NB4 (cell line): ENCODE data around the gene RIC1.

Source experiments
- DNase-seq: peaks from one replicate; pipeline ENCODE4 v3.0.0; 2010; ENCODE audit warnings: low read depth
- H3K4me3 ChIP-seq: one replicate; pipeline ENCODE4 v1.5.1; 2011; ENCODE audit warnings: mild to moderate bottlenecking, low read depth, low read length, moderate library complexity
- MYC ChIP-seq: IDR thresholded peaks from 2 replicates; pipeline ENCODE4 v1.6.1; 2011; ENCODE audit warnings: low read depth, low read length
- POLR2A ChIP-seq: IDR thresholded peaks from 2 replicates; pipeline ENCODE4 v1.6.1; 2011; ENCODE audit warnings: mild to moderate bottlenecking; ENCODE audit not compliant: insufficient read length; ENCODE audit errors: extremely low read depth
- TF ChIP-seq, protein P1 (sequence below): IDR thresholded peaks from one replicate; pipeline ENCODE4 v1.5.1; 2012; ENCODE audit warnings: low read depth, low read length
- TF ChIP-seq, protein P2 (sequence below): IDR thresholded peaks from 2 replicates; pipeline ENCODE4 v1.6.1; 2011; ENCODE audit warnings: low read depth, low read length

The RIC1 gene

DNA sequence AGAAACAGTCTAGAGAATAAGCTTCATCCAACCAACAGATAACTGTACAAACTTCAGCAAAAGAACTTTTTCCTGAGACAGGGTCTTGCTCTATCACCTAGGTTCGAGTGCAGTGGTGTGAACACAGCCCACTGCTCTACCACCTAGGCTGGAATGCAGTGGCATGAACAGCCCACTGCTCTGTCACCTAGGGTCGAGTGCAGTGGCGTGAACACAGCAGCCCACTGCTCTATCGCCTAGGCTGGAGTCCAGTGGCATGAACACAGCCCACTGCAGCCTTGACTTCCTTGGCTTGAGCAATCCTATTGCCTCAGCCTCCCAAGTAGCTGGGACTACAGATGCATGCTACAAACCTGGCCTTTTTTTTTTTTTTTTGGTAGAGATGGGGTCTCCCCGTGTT, 160.6 kb downstream of the RIC1 start:
- H3K4me3 ChIP-seq: no peak overlapping the region
- TF ChIP-seq, protein P1, sequence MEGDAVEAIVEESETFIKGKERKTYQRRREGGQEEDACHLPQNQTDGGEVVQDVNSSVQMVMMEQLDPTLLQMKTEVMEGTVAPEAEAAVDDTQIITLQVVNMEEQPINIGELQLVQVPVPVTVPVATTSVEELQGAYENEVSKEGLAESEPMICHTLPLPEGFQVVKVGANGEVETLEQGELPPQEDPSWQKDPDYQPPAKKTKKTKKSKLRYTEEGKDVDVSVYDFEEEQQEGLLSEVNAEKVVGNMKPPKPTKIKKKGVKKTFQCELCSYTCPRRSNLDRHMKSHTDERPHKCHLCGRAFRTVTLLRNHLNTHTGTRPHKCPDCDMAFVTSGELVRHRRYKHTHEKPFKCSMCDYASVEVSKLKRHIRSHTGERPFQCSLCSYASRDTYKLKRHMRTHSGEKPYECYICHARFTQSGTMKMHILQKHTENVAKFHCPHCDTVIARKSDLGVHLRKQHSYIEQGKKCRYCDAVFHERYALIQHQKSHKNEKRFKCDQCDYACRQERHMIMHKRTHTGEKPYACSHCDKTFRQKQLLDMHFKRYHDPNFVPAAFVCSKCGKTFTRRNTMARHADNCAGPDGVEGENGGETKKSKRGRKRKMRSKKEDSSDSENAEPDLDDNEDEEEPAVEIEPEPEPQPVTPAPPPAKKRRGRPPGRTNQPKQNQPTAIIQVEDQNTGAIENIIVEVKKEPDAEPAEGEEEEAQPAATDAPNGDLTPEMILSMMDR: no peak
- no peak for TF ChIP-seq MYC
- TF ChIP-seq, protein P2, sequence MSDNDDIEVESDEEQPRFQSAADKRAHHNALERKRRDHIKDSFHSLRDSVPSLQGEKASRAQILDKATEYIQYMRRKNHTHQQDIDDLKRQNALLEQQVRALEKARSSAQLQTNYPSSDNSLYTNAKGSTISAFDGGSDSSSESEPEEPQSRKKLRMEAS: no peak
- no peak for TF ChIP-seq POLR2A
- peak; percentile 44 for DNase-seq

DNA sequence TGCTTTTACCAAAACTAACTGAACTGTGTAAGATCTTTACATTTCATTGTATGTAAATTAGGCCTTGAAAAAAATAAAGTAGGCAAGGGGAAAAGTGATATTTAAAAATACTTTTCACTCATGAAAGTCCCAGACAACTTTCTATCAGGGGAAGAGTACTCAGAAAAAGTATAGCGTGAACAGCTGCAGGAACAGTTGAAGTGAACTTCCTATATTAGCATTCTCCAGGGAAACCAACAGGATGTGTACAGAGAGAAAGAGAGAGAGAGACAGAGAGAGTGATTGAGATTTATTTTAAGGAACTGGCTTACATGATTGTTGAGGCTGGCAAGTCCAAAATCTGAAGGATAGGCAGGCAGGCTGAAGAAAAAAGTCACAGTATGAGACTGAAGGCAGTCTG, 162.0 kb downstream of the RIC1 start:
- peak; percentile 49 for DNase-seq
- no peak overlapping the region for H3K4me3 ChIP-seq
- TF ChIP-seq POLR2A: no peak
- TF ChIP-seq, protein P1: no peak
- TF ChIP-seq, protein P2: no peak
- no peak for TF ChIP-seq MYC

DNA sequence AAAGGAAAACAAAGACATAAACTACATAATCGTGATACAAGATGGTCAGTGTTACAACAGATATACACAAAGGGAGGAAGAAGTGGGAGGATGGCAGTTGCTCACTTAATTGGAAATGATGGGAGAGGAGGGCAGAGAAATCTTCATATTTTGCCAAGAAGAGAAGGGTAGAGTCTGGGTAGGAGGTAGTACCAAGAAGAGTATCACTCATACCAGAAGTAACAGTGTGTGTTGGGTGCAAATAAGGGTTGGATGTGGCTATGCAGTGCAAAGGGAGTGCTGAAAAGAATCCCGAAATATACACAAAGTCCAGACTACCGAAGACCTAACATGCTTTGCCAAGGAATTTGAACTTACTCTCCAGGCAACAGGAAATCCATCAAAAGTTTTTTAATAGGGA, 163.0 kb downstream of the RIC1 start:
- no peak for DNase-seq
- TF ChIP-seq, protein P2: no peak
- TF ChIP-seq POLR2A (no peak), MYC (no peak)
- TF ChIP-seq, protein P1: no peak
- H3K4me3 ChIP-seq: no peak overlapping the region

DNA sequence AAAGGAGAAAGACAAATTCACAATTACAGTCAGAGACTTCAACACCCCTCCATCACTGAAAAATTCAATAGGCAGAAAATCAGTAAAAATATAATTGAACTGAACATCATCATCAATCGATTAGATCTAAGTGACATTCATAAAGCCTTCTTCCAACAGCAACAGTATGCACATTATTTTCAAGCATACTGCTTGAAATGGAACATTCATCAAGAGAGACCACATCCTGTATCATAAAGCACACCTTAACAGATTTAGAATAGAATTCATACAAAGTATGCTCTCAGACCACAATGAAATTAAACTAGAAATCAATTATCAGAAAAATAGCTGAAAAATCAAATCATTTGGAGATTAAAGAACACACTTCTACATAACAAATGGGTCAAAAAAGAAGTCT, 164.9 kb downstream of the RIC1 start:
- TF ChIP-seq, protein P2: no peak
- TF ChIP-seq, protein P1: no peak
- TF ChIP-seq MYC (no peak), POLR2A (no peak)
- no peak overlapping the region for H3K4me3 ChIP-seq
- no peak for DNase-seq

DNA sequence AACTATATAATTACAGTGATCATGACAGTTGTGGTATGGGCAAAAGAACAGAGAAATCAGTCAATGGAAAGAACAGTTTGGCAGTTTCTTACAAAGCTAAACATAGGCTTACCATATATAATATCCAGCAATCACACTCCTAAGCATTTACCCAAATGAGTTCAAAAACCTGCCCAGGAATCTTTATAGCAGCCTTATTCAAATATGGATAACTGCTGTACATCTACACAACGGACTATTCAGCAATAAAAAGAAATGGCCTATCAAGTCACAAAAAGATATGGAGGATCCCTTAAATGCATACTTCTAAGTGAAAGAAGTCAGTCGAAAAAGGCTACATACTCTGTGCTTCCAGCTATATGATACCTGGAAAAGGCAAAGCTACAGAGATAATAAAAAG, 167.4 kb downstream of the RIC1 start:
- no peak for DNase-seq
- TF ChIP-seq, protein P1: no peak
- TF ChIP-seq, protein P2: no peak
- TF ChIP-seq MYC (no peak), POLR2A (no peak)
- no peak overlapping the region for H3K4me3 ChIP-seq

DNA sequence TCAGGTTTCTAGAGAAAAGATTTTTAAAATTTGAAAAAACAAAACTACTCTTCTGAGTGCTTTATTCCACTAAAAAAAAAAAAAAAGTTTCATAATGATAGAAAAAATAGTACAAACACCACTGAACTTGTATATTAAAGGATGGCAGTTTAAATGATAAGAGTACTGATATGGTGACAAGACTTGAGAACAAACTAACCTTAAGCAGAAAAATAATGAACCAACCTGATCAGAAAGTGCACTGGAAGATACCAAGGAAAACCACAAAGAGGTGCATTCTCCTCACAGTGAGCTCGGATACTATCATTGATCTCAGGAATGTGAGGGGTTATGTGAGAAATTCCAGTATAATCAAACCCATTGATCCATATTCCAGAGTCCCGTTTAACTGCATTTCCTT, 169.7 kb downstream of the RIC1 start:
- TF ChIP-seq, protein P1: no peak
- TF ChIP-seq MYC (no peak), POLR2A (no peak)
- TF ChIP-seq, protein P2: no peak
- DNase-seq: no peak
- no peak overlapping the region for H3K4me3 ChIP-seq
